Left renal cortex interstitium (tissue), 4 donors: ENCODE results near the gene COL23A1. TPM values are rescaled to one million over a fixed set of nuclear protein-coding genes. Genes with fewer than 3 reads are reported as not detected.

ENCODE experiments used
- DNase-seq, 4 donors: peaks; one replicate each; pipeline ENCODE4 v3.0.0-alpha.2; 2013; ENCODE audit warnings: low read depth in 4 of 4, low spot score in 2 of 4, missing footprints in 1 of 4
- polyA plus RNA-seq, 4 donors: library from polyadenylated mRNA; unstranded; fragments of 120-200 nt; gene quantifications; one replicate each; pipeline ENCODE4 v1.2.1, GENCODE V29; 2013; ENCODE audit not compliant: insufficient read length in 4 of 4

COL23A1 gene
- polyA plus RNA-seq, 4 donors: 4.4 to 8.8 (median 8.3) TPM

- DNase-seq: no peak
Observed at GRCh38 chr5:178227138-178227659, 363.0 kb downstream of the COL23A1 start.

- no peak for DNase-seq
Observed at GRCh38 chr5:178225174-178225573, 365.0 kb downstream of the COL23A1 start.

- no peak for DNase-seq
Observed at GRCh38 chr5:178224403-178224802, 365.8 kb downstream of the COL23A1 start.

- DNase-seq: no peak
Observed at GRCh38 chr5:178223828-178224335, 366.3 kb downstream of the COL23A1 start.

GRCh38 chr5:178223196-178223773, 366.9 kb downstream of the COL23A1 start:
- no peak for DNase-seq

GRCh38 chr5:178222292-178222691, 367.9 kb downstream of the COL23A1 start:
- DNase-seq: no peak

GRCh38 chr5:178221853-178222252, 368.3 kb downstream of the COL23A1 start:
- no peak for DNase-seq

- DNase-seq: no peak
Observed at GRCh38 chr5:178221282-178221681, 368.9 kb downstream of the COL23A1 start.

GRCh38 chr5:178218827-178219226, 371.4 kb downstream of the COL23A1 start:
- no peak for DNase-seq

GRCh38 chr5:178218237-178218776, 371.9 kb downstream of the COL23A1 start:
- DNase-seq: no peak

GRCh38 chr5:178216779-178217178, 373.4 kb downstream of the COL23A1 start:
- DNase-seq: no peak

- DNase-seq: no peak
Observed at GRCh38 chr5:178216088-178216534, 374.1 kb downstream of the COL23A1 start.

- no peak for DNase-seq
Observed at GRCh38 chr5:178215280-178216002, 374.8 kb downstream of the COL23A1 start.

- DNase-seq: no peak
Observed at GRCh38 chr5:178214160-178214803, 375.9 kb downstream of the COL23A1 start.

GRCh38 chr5:178213748-178214151, 376.4 kb downstream of the COL23A1 start:
- no peak for DNase-seq

- no peak for DNase-seq
Observed at GRCh38 chr5:178213003-178213461, 377.2 kb downstream of the COL23A1 start.

- no peak for DNase-seq
Observed at GRCh38 chr5:178212241-178213002, 377.8 kb downstream of the COL23A1 start.

GRCh38 chr5:178211095-178212048, 378.8 kb downstream of the COL23A1 start:
- DNase-seq: no peak

- DNase-seq: no peak
Observed at GRCh38 chr5:178210686-178211085, 379.5 kb downstream of the COL23A1 start.
